Retinal pigment epithelial cell (primary cell): ENCODE measurements around the gene ELF5.

Experiments
- DNase-seq: peaks from one replicate; pipeline ENCODE4 v3.0.0-alpha.2; 2010; ENCODE audit warnings: low read depth
- H3K4me3 ChIP-seq: 2 replicates; pipeline ENCODE4 v1.5.1; 2011; ENCODE audit warnings: mild to moderate bottlenecking, low read length, control low read depth, moderate library complexity
- CTCF ChIP-seq: conservative IDR thresholded peaks from 2 replicates; pipeline ENCODE4 v1.5.1; 2011; ENCODE audit warnings: low read depth, low read length, control low read depth, inconsistent platforms

Gene ELF5

DNA sequence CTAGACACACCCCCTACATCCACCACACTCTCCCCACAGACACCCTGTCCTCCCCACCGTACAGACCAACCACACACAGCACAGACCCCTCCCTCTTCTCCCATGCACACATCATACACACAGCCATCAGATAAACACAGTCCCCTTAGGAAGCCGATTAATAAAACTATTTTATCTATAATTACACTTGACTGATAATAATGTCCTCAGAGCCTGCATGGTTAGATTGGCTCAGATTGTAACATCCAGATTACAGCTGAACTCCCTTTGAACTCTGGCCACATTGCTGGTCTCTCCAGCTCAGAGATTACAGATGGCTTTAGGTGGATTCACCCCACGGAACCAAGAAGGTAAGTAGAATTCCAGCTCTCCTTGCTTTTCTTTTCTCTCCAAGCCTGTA lies 9.5 kb upstream of the ELF5 start:
- H3K4me3 ChIP-seq: no peak overlapping the region
- no peak for TF ChIP-seq CTCF

GRCh38 chr11:34522188-34522587 lies 8.6 kb upstream of the ELF5 start:
- DNase-seq: no peak
- H3K4me3 ChIP-seq: no peak overlapping the region
- TF ChIP-seq CTCF: no peak

More for the DNA sequence above, 9.5 kb upstream of the ELF5 start:
- DNase-seq: no peak

GRCh38 chr11:34521265-34521664 lies 7.7 kb upstream of the ELF5 start:
- H3K4me3 ChIP-seq: no peak overlapping the region
- no peak for TF ChIP-seq CTCF
- no peak for DNase-seq

GRCh38 chr11:34519595-34520235 lies 6.1 kb upstream of the ELF5 start:
- no peak for DNase-seq
- no peak overlapping the region for H3K4me3 ChIP-seq
- no peak for TF ChIP-seq CTCF

DNA sequence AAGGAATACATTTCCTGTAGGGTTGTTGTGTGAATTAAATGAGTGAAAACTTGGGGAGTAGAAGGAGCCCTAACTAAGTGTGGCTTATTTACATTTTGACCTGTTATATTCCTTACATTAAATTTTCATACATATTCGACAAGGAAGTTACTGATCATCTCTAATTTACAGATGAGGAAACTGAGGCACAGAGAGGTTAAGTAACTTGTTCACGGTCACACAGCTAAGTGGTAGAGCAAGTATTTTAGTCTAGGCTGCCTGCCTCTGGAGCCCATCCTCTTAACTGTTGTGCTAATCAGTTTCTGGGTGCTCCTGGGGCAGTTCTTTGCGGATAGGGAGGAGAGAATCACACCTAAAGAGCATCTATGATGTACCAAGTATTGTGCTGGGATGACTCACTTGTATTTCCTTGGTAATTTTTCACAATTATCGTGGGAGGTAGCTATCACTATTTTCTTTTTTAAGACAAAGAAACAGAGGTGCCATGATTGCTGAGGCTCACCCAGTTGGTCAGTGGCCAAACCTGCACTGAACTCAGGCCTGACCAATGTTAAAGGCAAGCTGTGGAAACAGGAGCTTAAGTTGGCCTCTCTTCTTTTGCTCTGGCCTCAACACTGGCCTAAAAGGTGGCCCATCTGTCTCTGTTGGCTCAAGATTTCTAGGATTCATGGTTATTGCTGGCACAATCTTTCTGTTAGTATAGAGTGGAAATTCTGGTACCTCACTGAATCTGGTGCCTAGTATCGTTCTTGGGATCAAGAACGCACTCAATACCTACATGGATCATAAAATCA lies 2.9 kb upstream of the ELF5 start:
- no peak for TF ChIP-seq CTCF
- no peak overlapping the region for H3K4me3 ChIP-seq
- no peak for DNase-seq

DNA sequence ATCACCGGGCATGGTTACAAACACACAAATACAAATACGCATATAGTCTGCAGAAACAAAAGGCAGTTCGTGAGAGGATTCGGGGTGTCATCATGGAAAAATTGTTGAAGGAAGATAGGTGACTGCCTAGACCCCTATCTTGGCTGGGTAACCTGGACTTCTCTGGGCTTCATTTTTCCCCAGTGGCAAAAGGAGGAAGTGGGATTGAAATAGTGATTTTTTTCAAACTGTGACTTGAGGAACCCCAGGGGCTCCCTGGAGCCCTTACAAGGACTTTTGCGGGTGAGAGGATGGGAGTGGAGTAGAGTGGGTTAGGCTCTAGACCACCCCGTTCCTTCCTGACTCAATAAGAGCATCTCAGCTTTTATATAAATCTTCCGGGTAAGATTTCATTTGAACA lies 1.0 kb upstream of the ELF5 start:
- no peak for DNase-seq
- TF ChIP-seq CTCF: no peak
- H3K4me3 ChIP-seq: no peak overlapping the region
